ENCODE results near the gene DPYD.

DNA sequence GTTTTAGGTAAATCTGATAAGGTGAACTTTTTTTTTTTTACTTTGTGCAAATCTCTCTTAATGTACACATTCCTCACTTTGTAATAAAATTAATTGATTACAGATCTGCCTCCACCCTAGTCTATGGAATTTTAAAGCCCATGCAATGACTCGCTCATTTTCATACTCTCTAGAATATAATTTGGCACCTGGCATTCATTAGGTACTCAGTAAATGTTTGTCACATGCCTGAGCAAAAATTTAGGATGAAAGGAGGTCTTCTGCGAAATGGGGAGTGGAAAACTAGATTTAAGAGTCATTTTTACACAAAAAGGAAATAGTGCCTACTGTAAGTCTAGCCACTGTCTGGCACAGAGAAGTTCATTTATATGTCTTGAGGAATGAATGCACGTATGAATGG, 350.1 kb downstream of the DPYD start:
- TF ChIP-seq, protein P1, sequence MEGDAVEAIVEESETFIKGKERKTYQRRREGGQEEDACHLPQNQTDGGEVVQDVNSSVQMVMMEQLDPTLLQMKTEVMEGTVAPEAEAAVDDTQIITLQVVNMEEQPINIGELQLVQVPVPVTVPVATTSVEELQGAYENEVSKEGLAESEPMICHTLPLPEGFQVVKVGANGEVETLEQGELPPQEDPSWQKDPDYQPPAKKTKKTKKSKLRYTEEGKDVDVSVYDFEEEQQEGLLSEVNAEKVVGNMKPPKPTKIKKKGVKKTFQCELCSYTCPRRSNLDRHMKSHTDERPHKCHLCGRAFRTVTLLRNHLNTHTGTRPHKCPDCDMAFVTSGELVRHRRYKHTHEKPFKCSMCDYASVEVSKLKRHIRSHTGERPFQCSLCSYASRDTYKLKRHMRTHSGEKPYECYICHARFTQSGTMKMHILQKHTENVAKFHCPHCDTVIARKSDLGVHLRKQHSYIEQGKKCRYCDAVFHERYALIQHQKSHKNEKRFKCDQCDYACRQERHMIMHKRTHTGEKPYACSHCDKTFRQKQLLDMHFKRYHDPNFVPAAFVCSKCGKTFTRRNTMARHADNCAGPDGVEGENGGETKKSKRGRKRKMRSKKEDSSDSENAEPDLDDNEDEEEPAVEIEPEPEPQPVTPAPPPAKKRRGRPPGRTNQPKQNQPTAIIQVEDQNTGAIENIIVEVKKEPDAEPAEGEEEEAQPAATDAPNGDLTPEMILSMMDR (IDR thresholded peaks at IDR 0.05) = no peak
- no peak for TF ChIP-seq POLR2A (IDR thresholded peaks at IDR 0.05)
